ENCODE data around the gene N4BP2. TPM values are rescaled to one million over a fixed set of nuclear protein-coding genes. Genes with fewer than 3 reads are reported as not detected.

Gene N4BP2
- polyA plus RNA-seq, 1 of the 3 experiments (the other 2 are of a cell fraction), result 1.2 TPM

DNA sequence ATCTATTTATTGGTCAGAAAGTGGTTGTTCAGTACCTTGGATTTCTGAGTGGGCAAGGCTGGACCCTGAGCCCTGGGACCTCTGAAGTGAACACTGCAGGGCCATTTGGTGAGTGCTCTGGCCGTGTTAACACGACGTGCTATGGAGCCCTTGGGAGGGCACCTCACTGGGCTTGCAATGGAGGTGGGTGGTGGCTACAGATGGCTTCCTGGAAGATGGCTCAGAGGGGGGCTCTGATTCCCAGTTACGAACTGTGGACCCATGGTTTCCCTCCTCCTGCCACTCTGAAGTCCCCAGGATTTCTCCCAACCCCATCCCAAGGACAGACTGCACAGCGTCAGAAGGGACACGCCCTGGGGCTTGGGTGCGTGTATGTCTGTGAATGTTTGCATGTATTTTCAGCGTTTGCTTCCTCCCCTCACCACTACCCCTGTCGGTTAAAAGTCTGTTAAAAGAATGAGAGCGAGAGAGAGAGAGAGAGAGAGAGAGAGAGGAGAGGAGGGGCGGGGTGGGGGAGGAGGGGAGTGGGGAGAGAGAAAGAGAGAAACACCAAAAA lies 136.4 kb downstream of the N4BP2 start (continued):
- TF ChIP-seq, protein P1, sequence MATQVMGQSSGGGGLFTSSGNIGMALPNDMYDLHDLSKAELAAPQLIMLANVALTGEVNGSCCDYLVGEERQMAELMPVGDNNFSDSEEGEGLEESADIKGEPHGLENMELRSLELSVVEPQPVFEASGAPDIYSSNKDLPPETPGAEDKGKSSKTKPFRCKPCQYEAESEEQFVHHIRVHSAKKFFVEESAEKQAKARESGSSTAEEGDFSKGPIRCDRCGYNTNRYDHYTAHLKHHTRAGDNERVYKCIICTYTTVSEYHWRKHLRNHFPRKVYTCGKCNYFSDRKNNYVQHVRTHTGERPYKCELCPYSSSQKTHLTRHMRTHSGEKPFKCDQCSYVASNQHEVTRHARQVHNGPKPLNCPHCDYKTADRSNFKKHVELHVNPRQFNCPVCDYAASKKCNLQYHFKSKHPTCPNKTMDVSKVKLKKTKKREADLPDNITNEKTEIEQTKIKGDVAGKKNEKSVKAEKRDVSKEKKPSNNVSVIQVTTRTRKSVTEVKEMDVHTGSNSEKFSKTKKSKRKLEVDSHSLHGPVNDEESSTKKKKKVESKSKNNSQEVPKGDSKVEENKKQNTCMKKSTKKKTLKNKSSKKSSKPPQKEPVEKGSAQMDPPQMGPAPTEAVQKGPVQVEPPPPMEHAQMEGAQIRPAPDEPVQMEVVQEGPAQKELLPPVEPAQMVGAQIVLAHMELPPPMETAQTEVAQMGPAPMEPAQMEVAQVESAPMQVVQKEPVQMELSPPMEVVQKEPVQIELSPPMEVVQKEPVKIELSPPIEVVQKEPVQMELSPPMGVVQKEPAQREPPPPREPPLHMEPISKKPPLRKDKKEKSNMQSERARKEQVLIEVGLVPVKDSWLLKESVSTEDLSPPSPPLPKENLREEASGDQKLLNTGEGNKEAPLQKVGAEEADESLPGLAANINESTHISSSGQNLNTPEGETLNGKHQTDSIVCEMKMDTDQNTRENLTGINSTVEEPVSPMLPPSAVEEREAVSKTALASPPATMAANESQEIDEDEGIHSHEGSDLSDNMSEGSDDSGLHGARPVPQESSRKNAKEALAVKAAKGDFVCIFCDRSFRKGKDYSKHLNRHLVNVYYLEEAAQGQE (IDR thresholded peaks at IDR 0.05; ENCODE audit: low read depth, low read length), result no peak
- TF ChIP-seq, protein P2, sequence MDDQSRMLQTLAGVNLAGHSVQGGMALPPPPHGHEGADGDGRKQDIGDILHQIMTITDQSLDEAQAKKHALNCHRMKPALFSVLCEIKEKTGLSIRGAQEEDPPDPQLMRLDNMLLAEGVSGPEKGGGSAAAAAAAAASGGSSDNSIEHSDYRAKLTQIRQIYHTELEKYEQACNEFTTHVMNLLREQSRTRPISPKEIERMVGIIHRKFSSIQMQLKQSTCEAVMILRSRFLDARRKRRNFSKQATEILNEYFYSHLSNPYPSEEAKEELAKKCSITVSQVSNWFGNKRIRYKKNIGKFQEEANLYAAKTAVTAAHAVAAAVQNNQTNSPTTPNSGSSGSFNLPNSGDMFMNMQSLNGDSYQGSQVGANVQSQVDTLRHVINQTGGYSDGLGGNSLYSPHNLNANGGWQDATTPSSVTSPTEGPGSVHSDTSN (IDR thresholded peaks at IDR 0.05), result no peak
- TF ChIP-seq, protein P3, sequence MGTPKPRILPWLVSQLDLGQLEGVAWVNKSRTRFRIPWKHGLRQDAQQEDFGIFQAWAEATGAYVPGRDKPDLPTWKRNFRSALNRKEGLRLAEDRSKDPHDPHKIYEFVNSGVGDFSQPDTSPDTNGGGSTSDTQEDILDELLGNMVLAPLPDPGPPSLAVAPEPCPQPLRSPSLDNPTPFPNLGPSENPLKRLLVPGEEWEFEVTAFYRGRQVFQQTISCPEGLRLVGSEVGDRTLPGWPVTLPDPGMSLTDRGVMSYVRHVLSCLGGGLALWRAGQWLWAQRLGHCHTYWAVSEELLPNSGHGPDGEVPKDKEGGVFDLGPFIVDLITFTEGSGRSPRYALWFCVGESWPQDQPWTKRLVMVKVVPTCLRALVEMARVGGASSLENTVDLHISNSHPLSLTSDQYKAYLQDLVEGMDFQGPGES (IDR thresholded peaks at IDR 0.05; ENCODE audit: low read depth, low read length), result no peak
- TF ChIP-seq TCF12 (IDR thresholded peaks at IDR 0.05) (no peak), NRF1 (IDR thresholded peaks at IDR 0.05; ENCODE audit: low read depth, low read length) (no peak), TAF1 (IDR thresholded peaks at IDR 0.05; ENCODE audit: borderline replicate concordance, low read depth, low read length) (no peak), POLR2AphosphoS5 (IDR thresholded peaks at IDR 0.05; ENCODE audit: low read depth, low read length) (no peak)
- TF ChIP-seq, protein P4, sequence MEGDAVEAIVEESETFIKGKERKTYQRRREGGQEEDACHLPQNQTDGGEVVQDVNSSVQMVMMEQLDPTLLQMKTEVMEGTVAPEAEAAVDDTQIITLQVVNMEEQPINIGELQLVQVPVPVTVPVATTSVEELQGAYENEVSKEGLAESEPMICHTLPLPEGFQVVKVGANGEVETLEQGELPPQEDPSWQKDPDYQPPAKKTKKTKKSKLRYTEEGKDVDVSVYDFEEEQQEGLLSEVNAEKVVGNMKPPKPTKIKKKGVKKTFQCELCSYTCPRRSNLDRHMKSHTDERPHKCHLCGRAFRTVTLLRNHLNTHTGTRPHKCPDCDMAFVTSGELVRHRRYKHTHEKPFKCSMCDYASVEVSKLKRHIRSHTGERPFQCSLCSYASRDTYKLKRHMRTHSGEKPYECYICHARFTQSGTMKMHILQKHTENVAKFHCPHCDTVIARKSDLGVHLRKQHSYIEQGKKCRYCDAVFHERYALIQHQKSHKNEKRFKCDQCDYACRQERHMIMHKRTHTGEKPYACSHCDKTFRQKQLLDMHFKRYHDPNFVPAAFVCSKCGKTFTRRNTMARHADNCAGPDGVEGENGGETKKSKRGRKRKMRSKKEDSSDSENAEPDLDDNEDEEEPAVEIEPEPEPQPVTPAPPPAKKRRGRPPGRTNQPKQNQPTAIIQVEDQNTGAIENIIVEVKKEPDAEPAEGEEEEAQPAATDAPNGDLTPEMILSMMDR (IDR thresholded peaks at IDR 0.05), result no peak

DNA sequence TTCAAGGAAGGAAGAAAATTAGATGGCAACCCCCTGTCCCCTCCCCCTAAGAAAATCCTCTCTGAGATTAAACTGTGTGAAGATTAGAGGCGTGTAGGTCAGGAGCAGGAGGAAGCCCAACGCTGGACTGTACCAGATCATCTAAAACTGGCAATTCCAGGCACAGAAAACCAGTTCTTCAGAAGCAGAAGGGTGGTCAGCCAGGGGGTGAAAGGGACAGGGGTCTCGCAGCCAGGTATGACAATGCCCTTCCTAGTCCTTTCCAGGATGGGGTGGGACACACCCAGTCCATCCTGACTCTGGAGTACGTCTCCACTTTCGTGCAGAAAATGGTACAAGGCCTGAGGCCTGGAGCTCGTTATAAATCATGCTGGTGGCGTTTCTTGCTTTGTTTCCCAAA lies 136.9 kb downstream of the N4BP2 start:
- ChIA-PET CTCF (interaction anchor here (1.0 kb wide), 1 partner anchor 137 kb away, joined by 3 read pairs; the partner anchor contains the start of gene N4BP2), POLR2A (no interaction called here)
- Histone ChIP-seq H4K20me1 (ENCODE audit: insufficient read depth) (no peaks in the 10 kb centered on the region), H3K9me3 (no peaks in the 10 kb centered on the region; the same call in 1 of the 2 replicates), H3F3A (replicated peaks; ENCODE audit: insufficient read depth) (no peaks in the 10 kb centered on the region), H3K4me3 (ENCODE audit: low read depth in 2 of 2, low read length in 1 of 2) (no peak overlapping the region), H3K27me3 (ENCODE audit: insufficient read depth) (no peaks in the 10 kb centered on the region), H3K27ac (ENCODE audit: low read depth in 2 of 2, low read length in 1 of 2) (no peak overlapping the region), H3K4me2 (no peak overlapping the region), H3K79me2 (ENCODE audit: insufficient read depth) (no peaks in the 10 kb centered on the region), H2AFZ (ENCODE audit: low read depth) (no peak overlapping the region), H3K9me2 (no peaks in the 10 kb centered on the region), H3K4me1 (ENCODE audit: control insufficient read depth in 1 of 2, insufficient read depth in 2 of 2, low read depth in 1 of 2, low read length in 1 of 2) (peaks cover 6 to 7% of the 10 kb centered on the region in 2 experiments; a peak in 2 of 4 replicates), H3K9ac (no peak overlapping the region), H3K36me3 (replicated peaks in 1 of 2; ENCODE audit: control insufficient read depth in 1 of 2, insufficient read depth in 2 of 2, low read length in 1 of 2) (no peaks in the 10 kb centered on the region)
- DNase-seq, result no peak
- WGBS (ENCODE audit: low lambda C conversion rate), result 98% methylated on average over 3 of the region's 7 CpGs
- TF ChIP-seq FOXJ3 (CRISPR knock-in tag; IDR thresholded peaks at IDR 0.05), result no peak
- TF ChIP-seq CHD2 (IDR thresholded peaks at IDR 0.05; ENCODE audit: low read length, partially characterized antibody), result no peak
- no peak for TF ChIP-seq NRF1 (IDR thresholded peaks at IDR 0.05; ENCODE audit: low read depth, low read length)

Data from SK-N-SH (cell line).